Measurements from ENCODE around the gene TNNI3K.

- TF ChIP-seq CTCF (IDR thresholded peaks at IDR 0.05): no peak
- TF ChIP-seq POLR2A (IDR thresholded peaks at IDR 0.05): no peak
Measured at GRCh38 chr1:74236440-74236839, 1.3 kb downstream of the TNNI3K start.

All from thyroid gland (tissue), 4 donors.